C4-2B (cell line): Measurements from ENCODE around the gene SH3GL1.
A peak's percentile ranks its signal among the peaks of the same experiment; 100 is the strongest.

ENCODE experiments used
- H3K27ac ChIP-seq: fragments of 450-650 bp; 2 replicates; pipeline ENCODE4 v1.5.1; 2017
- ZFX ChIP-seq: fragments of 450-650 bp; IDR thresholded peaks from 2 replicates; pipeline ENCODE4 v1.6.1; 2017
- TF ChIP-seq, protein P1 (sequence below): fragments of 450-650 bp; conservative IDR thresholded peaks from 2 replicates; pipeline ENCODE4 v1.5.1; 2017; ENCODE audit warnings: mild to moderate bottlenecking

Gene SH3GL1, protein sequence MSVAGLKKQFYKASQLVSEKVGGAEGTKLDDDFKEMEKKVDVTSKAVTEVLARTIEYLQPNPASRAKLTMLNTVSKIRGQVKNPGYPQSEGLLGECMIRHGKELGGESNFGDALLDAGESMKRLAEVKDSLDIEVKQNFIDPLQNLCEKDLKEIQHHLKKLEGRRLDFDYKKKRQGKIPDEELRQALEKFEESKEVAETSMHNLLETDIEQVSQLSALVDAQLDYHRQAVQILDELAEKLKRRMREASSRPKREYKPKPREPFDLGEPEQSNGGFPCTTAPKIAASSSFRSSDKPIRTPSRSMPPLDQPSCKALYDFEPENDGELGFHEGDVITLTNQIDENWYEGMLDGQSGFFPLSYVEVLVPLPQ

DNA sequence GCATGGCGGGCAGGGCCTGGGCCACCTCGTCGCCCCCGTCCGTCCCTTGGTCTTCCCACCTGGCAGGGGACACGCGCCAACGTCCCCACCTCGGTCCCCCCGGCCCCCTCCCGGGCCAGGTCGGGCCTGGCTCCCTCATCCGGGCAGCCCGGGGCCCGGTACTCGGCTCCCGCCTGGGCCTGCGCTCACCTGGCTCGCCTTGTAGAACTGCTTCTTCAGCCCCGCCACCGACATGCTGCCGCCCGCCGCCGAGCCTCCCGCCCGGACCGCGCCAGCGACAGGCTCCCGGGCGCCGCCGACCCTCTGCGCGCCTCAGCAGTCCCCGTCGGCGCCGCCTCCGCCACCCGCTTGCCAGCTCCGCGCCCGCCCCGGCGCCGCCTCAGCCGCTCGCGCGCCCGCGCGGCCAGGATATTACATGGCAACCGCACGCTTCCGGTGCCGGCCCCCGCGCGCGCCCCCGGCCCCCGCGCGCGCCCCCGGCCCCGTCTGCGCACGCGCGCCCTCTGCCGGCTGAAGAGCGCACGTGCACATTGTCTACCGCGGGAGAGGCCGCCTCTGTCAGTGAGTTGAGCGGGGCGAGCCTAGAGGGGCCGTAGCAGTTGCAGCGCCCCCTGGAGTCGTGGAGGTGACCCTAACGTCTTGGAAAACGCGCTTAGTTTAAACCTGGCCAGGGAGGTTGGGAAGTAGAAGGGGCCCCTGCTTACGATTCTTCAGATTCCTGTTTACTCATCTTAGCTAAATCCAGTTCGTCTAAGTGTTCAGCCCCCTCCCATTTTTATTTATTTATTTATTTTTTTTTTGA lies at the start of gene SH3GL1:
Gene SH3GL1 (minus strand): TSS at position 413 of the 802 bp plus-strand sequence. CDS start 179 bp downstream, at position 234.
- TF ChIP-seq ZFX: peak; percentile 96
- TF ChIP-seq, protein P1, sequence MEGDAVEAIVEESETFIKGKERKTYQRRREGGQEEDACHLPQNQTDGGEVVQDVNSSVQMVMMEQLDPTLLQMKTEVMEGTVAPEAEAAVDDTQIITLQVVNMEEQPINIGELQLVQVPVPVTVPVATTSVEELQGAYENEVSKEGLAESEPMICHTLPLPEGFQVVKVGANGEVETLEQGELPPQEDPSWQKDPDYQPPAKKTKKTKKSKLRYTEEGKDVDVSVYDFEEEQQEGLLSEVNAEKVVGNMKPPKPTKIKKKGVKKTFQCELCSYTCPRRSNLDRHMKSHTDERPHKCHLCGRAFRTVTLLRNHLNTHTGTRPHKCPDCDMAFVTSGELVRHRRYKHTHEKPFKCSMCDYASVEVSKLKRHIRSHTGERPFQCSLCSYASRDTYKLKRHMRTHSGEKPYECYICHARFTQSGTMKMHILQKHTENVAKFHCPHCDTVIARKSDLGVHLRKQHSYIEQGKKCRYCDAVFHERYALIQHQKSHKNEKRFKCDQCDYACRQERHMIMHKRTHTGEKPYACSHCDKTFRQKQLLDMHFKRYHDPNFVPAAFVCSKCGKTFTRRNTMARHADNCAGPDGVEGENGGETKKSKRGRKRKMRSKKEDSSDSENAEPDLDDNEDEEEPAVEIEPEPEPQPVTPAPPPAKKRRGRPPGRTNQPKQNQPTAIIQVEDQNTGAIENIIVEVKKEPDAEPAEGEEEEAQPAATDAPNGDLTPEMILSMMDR: peak; percentile 100
- H3K27ac ChIP-seq: peak within 1 kb of the TSS; percentile 97

DNA sequence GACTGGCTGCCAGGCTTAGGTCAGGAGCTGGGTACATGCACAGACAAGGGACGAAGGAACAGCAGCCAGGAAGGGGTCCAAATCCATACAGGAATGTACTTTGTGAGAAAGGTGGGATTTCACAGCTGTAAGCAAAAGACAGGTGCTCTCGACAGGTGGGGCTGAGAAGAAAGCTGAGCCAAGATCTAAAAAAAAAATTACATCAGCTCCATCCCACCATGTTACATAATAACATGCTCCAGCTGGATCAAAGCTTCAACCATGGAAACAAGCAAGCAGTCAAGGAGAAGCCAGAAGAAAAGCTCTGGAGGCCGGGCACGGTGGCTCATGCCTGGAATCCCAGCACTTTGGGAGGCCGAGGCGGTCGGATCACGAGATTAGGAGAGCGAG lies 49.3 kb upstream of the SH3GL1 start:
- TF ChIP-seq, protein P1: no peak
- no peak for TF ChIP-seq ZFX
- no peak overlapping the region for H3K27ac ChIP-seq

DNA sequence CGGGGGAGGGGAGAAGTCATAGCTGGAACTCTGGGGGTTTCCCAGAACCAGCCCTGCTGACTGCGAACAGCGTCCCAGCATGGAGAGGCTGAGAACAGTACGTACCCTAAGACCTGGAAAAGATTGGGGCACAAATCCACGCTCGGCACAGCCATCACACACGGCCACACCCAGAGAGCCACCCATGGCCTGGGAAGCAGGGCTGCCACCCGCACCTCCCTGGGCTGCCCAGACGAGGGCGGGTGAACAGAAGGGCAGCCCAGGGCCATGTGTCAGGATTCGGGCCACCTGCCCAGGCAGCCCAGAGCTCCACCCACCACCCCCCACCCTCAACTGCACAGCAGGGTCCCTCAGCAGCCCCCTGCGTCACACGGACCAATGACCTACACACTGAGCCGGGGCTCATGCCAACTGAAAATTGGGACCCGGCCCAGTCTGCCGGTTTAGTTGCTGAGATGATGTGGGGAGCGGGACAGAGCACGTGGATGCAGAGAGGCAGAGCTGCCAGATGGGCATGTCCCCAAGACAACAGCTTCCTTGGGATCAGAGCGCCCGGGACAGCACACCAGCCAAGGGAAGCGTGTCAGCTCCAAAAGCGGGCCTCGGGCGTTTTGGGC lies 48.8 kb upstream of the SH3GL1 start:
- no peak overlapping the region for H3K27ac ChIP-seq
- TF ChIP-seq, protein P1: no peak
- TF ChIP-seq ZFX: no peak

DNA sequence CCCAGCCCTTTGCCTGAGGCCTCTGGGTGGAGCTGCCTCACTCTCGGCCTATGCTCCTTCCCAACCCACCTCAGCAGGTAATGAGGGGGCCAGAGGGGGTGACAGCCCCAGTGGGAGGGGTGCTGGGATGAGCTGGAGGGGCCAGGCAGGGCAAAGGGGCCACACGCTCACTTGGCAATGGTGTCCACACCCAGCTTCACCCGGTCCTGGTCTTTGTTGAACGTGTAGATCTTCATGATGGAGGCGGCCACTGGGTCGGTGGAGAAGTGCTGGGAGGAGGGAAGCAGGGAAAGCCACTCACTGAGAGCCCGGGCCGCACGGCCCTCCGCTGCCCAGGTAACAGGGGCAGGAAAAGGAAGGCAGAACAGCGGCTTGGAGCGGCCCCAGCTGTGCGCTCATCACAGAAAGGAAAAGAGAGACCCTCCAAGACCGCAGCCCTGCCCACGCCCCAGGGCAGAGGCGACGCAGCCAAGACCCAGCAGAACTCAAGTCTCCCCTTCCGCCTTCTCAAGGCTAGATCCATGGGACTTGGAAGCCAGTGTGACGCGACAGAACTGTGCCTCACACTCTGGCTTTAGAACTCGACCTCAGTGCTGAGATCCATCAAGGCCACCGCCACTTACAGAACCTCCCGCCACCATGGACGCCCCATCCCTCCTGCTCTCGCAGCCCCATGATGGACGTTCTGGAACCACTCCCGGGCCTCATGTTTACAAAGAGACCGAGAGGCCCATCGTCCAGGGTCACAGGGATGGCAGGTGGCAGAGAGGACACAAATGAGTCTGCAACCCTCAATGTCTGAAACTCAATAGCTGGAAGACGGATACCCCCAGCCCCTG lies 48.0 kb upstream of the SH3GL1 start:
- no peak overlapping the region for H3K27ac ChIP-seq
- TF ChIP-seq, protein P1: no peak
- TF ChIP-seq ZFX: no peak

DNA sequence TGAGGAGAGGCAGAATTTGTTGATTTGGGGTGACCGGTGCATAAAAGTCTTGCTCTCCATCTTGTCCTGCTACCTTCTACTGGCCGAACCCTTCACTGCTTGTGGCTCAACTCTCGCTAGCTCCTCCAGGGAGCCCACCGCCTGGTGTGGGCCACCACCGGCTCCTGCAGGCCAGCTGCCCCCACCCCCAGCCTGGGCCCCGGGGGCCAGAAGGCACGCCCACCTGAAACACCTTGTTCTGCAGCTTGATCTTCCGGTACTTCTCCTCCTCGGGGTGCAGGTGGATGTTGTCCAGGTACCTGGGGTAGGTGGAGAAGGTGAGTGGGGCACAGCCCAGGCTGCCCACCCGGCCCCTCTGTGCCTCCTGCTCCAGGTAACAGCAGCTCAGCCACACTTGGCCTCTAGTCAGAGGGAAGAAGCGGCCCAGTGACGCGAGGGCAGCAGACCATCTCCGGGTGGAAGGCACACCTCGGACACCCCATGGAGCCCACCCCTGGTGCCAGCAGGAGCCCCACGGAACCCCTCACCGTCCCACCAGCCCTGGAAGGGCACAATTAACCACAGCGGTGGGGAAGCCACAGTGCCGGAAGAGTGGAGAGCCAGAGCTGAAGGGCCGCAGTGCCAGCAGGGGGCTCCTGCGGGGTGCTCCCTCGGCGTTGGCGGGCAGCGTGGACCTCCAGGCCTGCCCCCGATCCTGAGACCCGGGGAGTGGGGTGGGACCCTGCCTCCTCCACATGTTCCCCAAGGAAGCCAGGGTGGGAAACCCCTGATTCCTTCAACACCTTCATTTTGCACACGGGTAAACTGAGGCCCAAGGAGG lies 47.2 kb upstream of the SH3GL1 start:
- TF ChIP-seq, protein P1: no peak
- no peak for TF ChIP-seq ZFX
- H3K27ac ChIP-seq: no peak overlapping the region

DNA sequence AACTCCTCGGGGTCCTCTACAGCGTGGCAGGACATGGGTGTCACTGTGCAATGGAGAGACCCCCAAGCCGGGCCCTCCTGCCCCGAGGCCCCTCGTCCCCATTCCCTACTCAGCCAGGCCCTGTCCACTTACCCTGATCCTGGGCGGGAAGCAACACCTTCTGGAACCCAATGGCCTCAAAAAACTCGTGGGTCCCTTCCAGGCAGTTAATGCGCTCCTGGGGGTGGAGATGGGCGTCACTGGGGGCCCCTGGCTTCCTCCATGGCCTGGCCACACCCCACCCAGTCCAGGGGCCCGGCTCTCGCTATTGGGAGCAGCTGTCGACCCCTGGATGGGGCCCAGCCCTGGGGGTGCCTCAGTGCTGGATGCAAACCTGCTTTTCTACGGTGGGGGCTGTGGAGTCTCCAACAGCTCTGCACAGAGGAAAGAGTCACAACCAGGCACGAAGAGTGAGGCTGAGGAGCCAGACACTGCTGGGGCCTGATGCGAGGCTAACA lies 46.4 kb upstream of the SH3GL1 start:
- no peak for TF ChIP-seq ZFX
- TF ChIP-seq, protein P1: no peak
- H3K27ac ChIP-seq: no peak overlapping the region
